Measurements from ENCODE around the gene RSPO4.

DNA sequence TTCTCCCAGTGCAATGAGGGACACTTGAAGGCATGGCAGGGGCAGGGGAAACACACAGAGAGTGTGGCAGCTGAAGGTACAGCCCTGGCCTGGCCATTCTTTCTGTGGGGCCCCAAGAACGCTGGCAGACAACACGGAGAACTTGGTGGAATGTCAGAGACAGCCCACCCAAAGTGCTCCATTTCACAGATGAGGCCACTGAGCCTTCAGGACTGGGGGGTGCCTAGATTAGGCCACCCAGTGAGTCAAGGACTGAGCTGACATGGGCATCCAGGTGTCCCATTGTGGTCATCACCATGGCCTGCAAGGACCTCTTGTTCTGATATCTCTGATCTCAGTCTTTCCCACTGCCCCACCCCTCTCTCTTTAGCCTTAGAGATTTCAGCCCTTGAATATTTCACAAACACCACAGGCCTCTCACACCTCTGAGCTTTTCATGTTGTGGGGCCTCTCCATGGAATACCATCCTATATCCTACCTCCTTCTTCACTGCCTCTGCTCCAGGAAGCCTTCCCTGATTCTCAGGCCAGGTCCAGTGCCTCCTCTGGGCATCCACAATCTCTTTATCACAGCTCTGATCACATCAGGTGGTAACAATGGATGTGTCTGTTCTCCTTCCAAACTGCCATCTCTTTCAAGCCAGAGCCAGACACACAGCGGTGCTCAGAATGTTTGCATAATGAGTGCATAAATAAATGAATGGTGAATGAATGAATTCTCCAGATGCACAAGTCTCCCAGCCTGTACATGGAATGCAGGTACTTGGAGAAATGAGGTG lies 2.0 kb upstream of the RSPO4 start:
- TF ChIP-seq, protein P1, sequence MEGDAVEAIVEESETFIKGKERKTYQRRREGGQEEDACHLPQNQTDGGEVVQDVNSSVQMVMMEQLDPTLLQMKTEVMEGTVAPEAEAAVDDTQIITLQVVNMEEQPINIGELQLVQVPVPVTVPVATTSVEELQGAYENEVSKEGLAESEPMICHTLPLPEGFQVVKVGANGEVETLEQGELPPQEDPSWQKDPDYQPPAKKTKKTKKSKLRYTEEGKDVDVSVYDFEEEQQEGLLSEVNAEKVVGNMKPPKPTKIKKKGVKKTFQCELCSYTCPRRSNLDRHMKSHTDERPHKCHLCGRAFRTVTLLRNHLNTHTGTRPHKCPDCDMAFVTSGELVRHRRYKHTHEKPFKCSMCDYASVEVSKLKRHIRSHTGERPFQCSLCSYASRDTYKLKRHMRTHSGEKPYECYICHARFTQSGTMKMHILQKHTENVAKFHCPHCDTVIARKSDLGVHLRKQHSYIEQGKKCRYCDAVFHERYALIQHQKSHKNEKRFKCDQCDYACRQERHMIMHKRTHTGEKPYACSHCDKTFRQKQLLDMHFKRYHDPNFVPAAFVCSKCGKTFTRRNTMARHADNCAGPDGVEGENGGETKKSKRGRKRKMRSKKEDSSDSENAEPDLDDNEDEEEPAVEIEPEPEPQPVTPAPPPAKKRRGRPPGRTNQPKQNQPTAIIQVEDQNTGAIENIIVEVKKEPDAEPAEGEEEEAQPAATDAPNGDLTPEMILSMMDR (IDR thresholded peaks at IDR 0.05), result no peak
- TF ChIP-seq POLR2A (IDR thresholded peaks at IDR 0.05), result no peak
